ENCODE measurements around the gene MACO1.

DNA sequence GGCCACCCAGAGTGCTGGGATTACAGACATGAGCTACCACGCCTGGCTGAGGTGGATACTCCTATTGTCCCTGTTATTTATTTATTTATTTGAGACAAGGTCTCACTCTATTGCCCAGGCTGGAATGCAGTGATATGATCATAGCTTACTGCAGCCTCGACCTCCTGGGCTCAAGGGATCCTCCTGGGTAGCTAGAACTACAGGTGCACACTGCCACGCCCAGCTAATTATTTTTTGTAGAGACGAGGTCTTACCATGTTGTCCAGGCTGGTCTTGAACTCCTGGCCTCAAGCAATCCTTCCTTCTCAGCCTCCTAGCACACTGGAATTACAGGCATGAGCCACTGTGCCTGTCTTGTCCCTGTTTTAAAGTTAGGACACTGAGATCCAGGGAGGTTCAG, 117.9 kb downstream of the MACO1 start:
- TF ChIP-seq CTCF (optimal IDR thresholded peaks at IDR 0.05 in 1 of 3, IDR thresholded peaks at IDR 0.05 in 1 of 3, conservative IDR thresholded peaks at IDR 0.05 in 1 of 3; ENCODE audit: extremely low read depth in 1 of 3, insufficient read depth in 2 of 3, low read length in 3 of 3) (no peak), EZH2 (IDR thresholded peaks at IDR 0.05; ENCODE audit: low read length) (no peak)
